HTERT RPE-1 (cell line): Measurements from ENCODE around the gene GPD1L.

Experiments
- in situ Hi-C: fragments of 300-500 bp; cut with MboI; formaldehyde crosslinking; loops from 4 replicates; pipeline ENCODE4 v1.14.3; 2020; ENCODE audit warnings: low sequenced_read_pairs

The GPD1L gene

GRCh38 chr3:32136703-32137102 is 30.3 kb downstream of the GPD1L start:
- in situ Hi-C loops, result no loop called here

GRCh38 chr3:32137870-32138269 is 31.4 kb downstream of the GPD1L start:
- in situ Hi-C loops, result no loop called here

DNA sequence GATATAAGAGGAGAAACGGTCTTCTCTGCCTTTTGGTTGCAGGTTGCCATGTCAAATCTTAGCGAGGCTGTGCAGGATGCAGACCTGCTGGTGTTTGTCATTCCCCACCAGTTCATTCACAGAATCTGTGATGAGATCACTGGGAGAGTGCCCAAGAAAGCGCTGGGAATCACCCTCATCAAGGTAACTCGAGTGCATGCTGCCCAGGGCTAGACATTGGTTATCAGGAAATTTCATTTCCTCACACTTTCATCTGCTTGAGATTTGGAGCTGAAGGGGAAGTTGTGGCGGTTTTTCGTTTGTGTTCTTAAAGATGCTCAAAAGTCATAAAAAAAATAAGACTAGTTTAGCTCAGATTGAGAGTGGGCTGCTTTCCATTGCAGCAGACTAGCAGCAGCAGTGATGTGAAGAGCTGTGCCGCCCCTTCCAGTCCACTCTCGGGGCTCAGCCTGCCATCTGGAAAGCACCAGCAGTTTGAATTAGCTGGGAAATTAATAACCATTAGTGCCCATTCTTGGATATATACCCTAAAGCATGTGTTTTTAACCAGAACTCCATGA is 32.2 kb downstream of the GPD1L start:
- in situ Hi-C loops, result no loop called here

DNA sequence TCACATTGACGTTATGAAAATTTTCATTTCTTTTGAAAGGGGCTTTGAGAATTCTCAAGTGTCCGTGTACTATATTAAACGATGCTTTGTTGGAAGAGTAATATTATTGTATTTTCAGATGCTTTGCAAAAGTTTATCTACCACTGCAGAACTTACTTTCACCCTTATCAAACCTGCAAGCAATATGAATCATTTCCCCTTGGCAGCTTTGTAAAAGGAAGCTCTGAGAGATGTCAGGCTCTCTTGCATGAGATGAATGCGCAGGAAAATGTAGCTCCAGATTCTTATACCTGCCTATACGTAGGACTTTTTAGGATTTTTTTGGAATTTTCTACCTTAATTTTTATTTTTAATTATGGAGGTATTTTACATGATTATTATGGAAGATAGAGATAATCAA is 34.5 kb downstream of the GPD1L start:
- in situ Hi-C loops, result no loop called here

DNA sequence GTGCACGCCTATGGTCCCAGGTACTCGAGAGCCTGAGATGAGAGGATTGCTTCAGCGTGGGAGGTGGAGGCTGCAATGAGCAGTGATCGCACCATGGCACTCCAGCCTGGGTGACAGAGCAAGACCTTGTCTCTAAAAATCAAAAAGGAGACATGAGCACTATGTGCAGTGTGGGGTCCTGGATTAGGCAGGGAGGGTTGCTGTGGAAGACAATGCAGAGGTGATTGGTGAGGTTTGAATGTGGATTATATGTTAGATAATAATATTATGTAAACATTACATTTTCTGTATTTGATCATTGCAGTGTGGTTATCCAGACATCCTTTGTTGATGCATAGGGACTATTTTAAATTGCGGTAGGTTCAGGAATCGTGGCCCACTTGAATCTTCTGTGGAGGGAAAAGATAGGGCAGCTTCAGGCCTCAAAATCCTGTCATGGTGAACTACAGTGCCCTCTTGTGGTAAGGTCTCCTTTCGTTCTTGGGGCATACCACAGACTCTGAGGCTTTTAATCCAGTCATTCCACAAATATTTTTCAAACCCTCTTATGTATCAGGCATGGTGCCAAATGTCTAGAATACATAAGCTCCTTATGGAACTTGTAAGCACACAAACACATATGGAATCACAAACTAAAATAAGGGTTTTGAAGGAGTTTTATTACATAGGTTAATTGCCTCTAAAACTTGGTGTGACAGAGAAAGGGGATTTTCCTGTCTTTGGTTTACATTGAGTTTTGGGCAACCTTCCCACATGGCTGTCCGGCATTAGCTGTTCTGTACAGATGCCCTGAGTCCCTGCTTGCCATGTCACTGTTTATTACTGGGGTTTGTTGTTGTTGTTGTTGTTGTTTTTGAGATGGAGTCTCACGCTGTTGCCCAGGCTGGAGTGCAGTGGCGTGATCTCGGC is 37.7 kb downstream of the GPD1L start:
- in situ Hi-C loops, result no loop called here

DNA sequence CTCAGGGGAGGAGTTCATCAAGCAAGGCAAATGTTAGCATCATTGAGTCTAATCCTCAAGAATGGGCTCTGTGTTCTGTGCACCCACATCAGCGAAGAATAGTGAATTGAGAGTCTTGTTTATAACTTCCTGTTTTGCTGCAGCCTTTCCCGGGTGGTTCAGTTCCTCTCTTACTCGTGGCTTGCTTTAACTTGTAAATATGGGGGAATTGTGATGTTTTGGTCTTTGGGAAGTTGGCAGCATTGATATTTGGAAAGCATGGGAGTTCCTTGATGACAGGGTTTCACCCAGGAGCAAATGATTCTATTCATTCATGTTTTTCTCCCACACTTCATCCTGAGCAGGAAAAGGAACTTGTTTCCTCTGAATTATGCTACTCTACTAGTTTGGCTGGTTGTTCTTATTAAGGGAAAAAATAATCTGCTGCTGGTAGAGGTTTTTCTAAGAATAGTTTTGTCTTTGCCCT is 40.4 kb downstream of the GPD1L start:
- in situ Hi-C loops, result no loop called here

DNA sequence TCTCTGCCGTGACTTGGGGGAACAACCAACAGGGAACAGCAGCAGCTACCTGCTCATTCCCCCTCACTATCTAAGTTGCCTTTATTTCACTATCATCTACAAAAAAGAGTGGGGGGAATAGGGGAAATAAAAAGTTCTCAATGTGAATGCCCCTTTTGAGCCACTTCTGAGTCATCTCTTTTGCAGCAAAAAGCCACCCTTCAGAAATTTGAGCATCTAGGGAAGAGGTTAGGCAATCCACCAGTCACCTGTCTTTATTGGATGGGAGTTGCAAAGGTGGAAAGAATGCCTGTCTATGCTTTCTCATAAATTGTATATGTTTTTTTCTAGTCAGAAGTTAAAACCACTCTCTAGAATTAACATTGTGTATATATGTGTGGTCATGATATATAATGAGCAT is 41.1 kb downstream of the GPD1L start:
- in situ Hi-C loops, result no loop called here

DNA sequence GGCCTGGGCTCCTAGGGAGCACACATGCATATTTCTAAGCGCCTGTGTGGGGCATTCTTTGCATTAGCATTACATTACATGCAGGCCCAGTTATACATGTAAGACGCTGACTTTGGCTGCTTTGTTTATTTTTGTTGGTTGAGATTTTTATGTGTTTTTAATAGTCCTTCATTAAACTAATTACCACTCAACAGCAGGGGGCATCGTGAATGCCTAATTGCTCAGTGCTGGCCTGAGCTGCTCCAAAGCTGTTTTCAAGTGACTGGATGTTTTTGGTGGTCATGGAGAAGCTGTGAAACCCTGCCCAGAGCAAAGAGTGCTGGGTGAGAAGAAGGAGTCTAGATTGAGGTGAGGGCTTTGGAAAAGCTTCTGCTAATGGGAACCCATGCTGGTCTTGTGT is 41.5 kb downstream of the GPD1L start:
- in situ Hi-C loops, result no loop called here

DNA sequence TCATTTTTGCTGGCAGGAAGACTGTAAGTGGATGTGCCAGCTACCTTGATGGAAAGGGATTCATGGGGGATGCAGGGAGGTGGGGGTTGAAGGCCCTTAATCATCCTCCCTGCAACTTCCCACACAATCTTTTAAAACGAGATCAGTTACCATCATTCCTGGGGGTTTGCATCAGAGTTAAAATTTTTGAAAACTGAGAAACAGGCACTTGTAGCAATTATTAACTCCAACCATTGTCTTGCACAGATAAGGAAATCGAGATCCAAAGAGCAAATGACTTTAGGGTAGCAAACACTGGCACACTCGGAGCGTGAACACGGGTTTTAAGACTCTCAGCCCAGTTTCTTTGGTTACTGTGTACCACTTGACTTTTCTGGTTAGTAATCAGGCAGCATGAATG is 41.9 kb downstream of the GPD1L start:
- in situ Hi-C loops, result no loop called here

GRCh38 chr3:32153414-32154204 is 47.2 kb downstream of the GPD1L start:
- in situ Hi-C loops, result no loop called here

DNA sequence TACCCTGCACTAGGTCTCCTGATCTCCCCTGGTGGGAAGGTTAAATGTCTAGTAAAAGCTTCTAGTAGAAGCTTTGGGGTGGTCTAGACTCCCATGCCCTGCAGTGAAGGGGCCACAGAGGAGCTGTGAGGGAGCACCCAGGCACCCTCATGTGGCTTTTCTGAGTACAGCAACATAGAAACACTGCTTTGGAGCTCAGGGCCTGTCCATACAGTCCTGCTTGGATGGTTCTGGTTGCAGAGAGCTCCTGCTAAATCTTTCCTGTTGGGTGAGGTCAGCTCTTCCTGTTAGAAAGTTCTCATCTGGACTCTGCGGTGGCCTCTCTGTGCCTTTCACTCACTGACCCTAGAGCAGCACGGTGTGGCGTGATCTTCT is 47.8 kb downstream of the GPD1L start:
- in situ Hi-C loops, result no loop called here

- in situ Hi-C loops, result no loop called here
Measured at GRCh38 chr3:32155117-32155516, 48.7 kb downstream of the GPD1L start.

DNA sequence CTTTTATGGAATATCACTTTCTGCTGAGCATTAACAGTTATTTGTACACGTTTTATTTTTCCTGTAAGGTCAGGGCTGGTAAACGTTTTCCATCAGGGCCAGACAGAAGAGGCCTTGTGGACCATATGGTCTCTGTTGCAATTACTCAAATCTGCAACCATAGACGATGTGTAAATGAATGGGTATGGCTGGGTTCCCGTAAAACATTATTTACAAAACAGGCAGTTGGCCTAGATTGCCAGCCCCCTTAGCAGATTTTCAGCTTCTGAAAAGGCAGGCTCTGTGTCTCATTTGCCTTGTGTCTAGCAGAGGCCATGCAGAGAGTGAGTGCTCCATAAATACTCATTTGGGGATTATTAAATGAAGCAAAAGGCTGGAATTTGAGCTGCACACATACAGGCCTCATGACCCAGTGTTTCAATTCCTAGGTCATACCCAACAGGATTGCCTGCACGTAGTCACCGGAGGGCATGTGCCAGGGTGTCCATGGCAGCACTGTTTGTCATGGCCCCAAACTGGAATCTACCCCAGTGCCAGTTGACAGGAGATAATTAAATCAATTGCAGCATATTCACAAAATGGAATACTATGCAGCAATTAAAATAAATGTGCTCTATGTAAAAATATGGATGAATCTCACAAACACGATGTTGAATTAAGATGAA is 51.3 kb downstream of the GPD1L start:
- in situ Hi-C loops, result no loop called here

DNA sequence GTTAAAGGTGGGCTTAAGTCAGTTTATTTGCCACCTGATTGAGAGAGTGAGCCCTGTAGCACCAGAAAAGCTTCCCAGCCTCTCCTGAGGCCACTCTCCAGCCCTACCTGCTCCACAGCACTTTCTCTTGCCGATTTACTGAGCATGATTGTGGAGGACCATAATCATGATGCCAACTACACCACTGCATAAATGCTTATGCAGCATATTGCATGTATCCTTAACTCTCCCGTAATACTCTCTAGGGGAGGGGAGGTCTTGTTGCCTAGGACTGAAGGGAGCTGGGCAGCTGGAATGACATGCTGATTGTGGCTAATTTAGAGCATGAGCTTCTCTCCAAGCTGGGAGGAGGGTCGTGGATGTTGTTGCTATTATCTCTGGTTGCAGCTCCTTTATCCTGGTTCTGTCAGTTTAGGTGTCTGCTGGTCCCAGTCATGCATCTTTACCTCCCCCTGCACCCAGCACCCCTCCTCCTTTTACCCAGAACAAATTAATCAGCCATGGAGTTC is 54.3 kb downstream of the GPD1L start:
- in situ Hi-C loops, result no loop called here

- in situ Hi-C loops, result no loop called here
Measured at GRCh38 chr3:32165442-32165841, 59.0 kb downstream of the GPD1L start.

- in situ Hi-C loops, result no loop called here
Measured at GRCh38 chr3:32166654-32167053, 60.2 kb downstream of the GPD1L start.

DNA sequence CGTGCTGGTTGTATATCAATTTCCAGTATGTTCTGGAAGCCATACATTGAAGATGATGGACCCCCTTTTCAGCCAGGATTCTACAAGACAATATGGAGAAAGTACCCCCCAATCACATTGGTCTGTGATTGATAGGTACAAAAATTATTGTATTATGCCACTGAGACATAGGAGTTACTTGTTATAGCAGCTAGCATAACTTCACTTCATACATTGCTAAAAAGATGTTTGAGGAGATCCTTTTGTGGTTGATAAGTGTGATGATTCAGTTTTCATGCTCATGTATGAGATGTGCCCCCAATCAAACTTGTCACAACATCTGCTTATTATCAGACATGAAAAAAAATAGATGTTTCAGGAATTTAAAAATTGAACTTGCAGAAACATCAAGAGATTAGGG is 66.0 kb downstream of the GPD1L start:
- in situ Hi-C loops, result no loop called here

DNA sequence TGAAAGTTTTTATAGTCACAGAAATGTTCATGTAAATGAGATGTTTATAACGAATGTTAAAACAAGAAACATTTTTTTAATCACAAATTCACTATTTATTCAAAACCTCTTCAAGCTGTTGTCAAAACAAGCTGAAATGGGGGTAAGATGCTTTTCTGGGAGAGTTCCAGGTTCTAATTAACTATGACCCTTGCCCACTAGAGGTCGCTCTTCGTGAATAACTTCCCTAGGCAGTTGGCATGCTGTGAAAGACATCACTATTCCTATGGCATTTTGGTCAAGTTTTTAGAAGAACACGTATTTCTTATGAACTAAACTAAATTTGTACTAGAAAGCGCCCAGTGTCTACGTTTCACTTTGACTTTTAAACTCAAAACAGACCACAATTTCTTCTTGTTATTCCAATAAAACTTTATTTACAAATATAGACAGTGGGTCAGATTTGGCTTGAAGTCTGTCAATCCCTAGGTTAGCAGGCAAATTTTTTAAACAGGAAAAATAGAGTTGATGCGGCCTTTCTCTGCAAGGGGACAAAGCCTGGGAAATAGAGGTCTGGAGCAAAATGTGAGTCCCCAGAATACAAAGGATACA is 69.3 kb downstream of the GPD1L start:
- in situ Hi-C loops, result no loop called here

DNA sequence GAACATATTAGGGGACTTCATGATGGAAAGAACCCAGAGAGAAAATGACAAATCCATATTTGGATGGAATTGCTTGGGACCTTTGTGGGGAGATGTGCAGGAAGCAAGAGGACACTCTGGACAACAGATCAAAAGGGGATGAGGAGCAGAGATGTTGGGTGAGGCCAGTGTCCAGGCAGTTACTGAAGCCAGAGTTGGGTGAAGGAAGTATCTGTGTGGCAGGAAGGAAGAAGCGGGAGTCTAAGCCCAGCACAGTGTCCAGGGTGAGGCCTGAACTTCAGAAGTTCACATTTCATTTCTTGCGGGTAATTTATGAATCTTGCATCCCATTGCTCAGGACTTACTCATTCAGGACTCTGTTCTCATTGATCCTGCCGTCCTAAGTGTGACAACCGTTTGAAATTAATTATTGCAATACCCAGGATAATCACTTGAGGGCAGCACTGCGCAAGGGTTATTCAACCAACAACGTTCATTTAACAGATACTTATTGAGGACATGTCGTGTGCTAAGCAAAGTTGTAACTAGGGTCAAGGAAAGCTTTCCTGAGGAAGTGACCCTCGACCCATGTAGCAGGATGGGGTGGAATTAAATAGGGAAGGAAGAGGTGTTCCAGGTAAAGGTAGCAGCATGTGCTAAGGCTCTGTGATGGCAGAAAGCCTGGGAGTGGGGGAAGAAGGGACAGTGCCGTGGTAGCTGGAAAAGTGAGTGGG is 70.7 kb downstream of the GPD1L start:
- in situ Hi-C loops, result no loop called here

DNA sequence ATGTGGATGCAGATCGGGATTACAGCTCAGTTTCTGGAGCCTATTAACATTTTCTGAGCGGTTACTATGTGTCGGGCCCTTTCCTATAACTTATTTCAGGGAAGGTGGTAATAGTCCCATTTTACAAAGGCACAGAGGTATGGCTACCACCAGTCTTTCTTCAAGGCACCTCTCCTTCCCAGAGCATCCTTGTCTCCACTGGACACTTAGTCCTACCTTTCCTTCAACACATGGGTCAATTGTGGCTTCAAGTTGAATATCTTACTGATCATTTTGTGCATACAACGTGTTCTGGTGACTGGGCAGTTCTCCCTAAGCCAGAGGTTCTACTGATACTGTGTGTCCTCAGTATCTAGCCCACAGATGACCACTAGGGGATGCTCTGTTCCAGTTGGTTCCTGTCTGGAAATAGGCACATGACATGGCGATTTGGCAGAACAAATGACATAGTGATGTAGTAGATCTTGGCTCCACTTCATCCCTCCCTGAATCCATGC is 71.3 kb downstream of the GPD1L start:
- in situ Hi-C loops, result no loop called here
